Panc1 (cell line): ENCODE results near the gene LDLRAD4. TPM values are rescaled to one million over a fixed set of nuclear protein-coding genes. Genes with fewer than 3 reads are reported as not detected.
A peak's percentile ranks its signal among the peaks of the same experiment; 100 is the strongest.

Source experiments
- ATAC-seq: fragments of 200-7000 bp; cut with Tn5 transposase; 2 replicates; pipeline ENCODE4 v1.9.1; 2020; ENCODE audit warnings: mild to moderate bottlenecking, moderate library complexity
- BruUV-seq: library from RNA; stranded (reverse); fragments of 400-500 nt; replicated peaks from 2 replicates; lab custom pipeline; 2021; lab: Mats Ljungman, UMichigan
- CTCF ChIA-PET: fragments of 300-600 bp; sonication (Branson Sonifier 250); formaldehyde crosslinking; loops from one replicate; lab custom pipeline; 2022; ENCODE audit warnings: antibody characterized with exemption; lab: Charles Lee
- POLR2A ChIA-PET: fragments of 300-600 bp; sonication (Branson Sonifier 250); formaldehyde crosslinking; loops from one replicate; lab custom pipeline; 2022; ENCODE audit warnings: antibody characterized with exemption; lab: Charles Lee
- DNase-seq: peaks from one replicate; pipeline ENCODE4 v3.0.0-alpha.2; 2010; ENCODE audit warnings: low read depth, low spot score
- H3K27ac ChIP-seq: 2 replicates; pipeline ENCODE4 v1.5.1; 2011; ENCODE audit warnings: mild to moderate bottlenecking, low read length, inconsistent platforms
- H3K27me3 ChIP-seq: fragments of 200-500 bp; sonication (Bioruptor generic); 2 replicates; pipeline ENCODE4 v1.6.0; 2014; ENCODE audit warnings: low read length, inconsistent platforms; ENCODE audit not compliant: control insufficient read depth, insufficient read depth
- H3K36me3 ChIP-seq: fragments of 200-500 bp; sonication (Bioruptor generic); 2 replicates; pipeline ENCODE4 v1.5.1; 2014; ENCODE audit warnings: inconsistent platforms, mild to moderate bottlenecking, low read length, moderate library complexity; ENCODE audit not compliant: control insufficient read depth, insufficient read depth
- H3K4me1 ChIP-seq: 2 replicates; pipeline ENCODE4 v1.5.1; 2011; ENCODE audit warnings: inconsistent platforms, mild to moderate bottlenecking, low read length, moderate library complexity; ENCODE audit not compliant: control insufficient read depth, insufficient read depth
- H3K4me3 ChIP-seq, 2 experiments: 2 replicates each; pipeline ENCODE4 v1.5.1; 2011 to 2012; ENCODE audit warnings: low read depth in 2 of 2, low read length in 2 of 2, mild to moderate bottlenecking in 2 of 2, inconsistent platforms in 1 of 2, moderate library complexity in 1 of 2
- H3K9me3 ChIP-seq: fragments of 200-500 bp; sonication (Bioruptor generic); 2 replicates; pipeline ENCODE4 v1.5.1; 2014; ENCODE audit warnings: low read depth, mild to moderate bottlenecking, inconsistent platforms, low read length, moderate library complexity; ENCODE audit not compliant: control insufficient read depth, insufficient read depth
- POLR2AphosphoS5 ChIP-seq: IDR thresholded peaks from 2 replicates; pipeline ENCODE4 v1.6.1; 2012; ENCODE audit warnings: mild to moderate bottlenecking, low read depth, low read length, moderate library complexity
- SIN3A ChIP-seq: IDR thresholded peaks from 2 replicates; pipeline ENCODE4 v1.6.1; 2012; ENCODE audit warnings: low read depth, mild to moderate bottlenecking, low read length, moderate library complexity, borderline replicate concordance; ENCODE audit not compliant: insufficient read depth
- TCF7L2 ChIP-seq: IDR thresholded peaks from 2 replicates; pipeline ENCODE4 v1.6.1; 2011; ENCODE audit warnings: mild to moderate bottlenecking, low read depth, low read length, inconsistent platforms
- in situ Hi-C: cut with HindIII; loops from 2 replicates; pipeline ENCODE4 v1.10.0; 2016; ENCODE audit warnings: low sequenced_read_pairs, low pct_unique_long_range_greater_than_20kb
- intact Hi-C: fragments of 100-400 bp; cut with micrococcal nuclease; formaldehyde crosslinking; loops from one replicate; pipeline ENCODE4 v1.10.0; 2022; ENCODE audit not compliant: unreplicated experiment
- total RNA-seq: library from RNA; stranded (reverse); gene quantifications from one replicate; pipeline ENCODE4 v1.2.1, GENCODE V29; 2021; ENCODE audit not compliant: unreplicated experiment
- TF ChIP-seq, protein P1 (sequence below), 2 experiments: IDR thresholded peaks; 2 replicates each; pipeline ENCODE4 v1.6.1; 2011 to 2012; ENCODE audit warnings: low read depth in 2 of 2, control low read depth in 1 of 2, low read length in 1 of 2, mild to moderate bottlenecking in 1 of 2, moderate library complexity in 1 of 2; ENCODE audit not compliant: insufficient read depth in 1 of 2
- TF ChIP-seq, protein P2 (sequence below): fragments of 450-650 bp; IDR thresholded peaks from 2 replicates; pipeline ENCODE4 v1.5.1; 2017; ENCODE audit warnings: mild to moderate bottlenecking

Gene LDLRAD4
- total RNA-seq, 1 experiment from 2014 or later: 0.28 TPM

DNA sequence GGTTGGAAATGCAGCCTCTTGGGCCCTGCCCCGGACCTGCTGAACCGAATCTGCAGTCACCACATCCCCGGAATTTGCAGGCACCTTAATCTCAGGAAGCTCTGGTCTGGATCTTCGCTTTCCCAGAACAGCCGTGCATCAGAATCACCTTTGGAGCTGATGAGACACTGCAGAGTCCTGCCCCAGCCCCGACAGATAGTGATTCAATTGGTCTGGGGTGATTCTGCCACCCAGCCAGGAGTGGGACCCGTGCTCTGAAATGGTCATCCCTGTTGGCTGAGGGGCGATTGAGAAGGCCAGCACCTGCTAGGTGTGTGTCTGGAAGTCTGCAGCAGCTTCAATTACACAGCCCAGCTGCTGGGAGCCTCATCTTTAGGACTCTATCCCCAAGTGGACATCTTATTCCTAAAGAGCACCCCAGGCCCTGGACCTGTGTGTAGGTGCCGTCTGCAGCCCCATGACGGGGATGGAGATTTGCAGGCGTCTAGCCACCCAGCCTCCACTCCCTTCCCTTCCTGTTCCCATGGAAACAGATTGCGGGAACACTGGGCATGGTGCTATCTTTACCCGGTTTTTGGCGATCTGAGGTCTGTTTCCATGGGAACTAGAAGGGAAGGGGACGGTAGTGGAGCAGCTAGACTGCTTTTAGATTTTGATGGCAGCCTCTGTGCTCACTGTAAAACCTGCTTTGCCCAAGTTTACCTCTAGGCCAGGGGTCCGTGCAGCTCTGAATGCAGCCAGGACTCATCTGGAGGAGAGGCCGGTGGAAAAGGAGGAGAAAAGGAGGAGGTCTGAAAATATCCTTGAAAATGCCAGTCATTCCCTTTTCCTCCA lies 156.1 kb downstream of the LDLRAD4 start:
- DNase-seq: no peak
- no peaks in the 10 kb centered on the region for H3K4me1 ChIP-seq
- TF ChIP-seq POLR2AphosphoS5: no peak
- TF ChIP-seq, protein P1, sequence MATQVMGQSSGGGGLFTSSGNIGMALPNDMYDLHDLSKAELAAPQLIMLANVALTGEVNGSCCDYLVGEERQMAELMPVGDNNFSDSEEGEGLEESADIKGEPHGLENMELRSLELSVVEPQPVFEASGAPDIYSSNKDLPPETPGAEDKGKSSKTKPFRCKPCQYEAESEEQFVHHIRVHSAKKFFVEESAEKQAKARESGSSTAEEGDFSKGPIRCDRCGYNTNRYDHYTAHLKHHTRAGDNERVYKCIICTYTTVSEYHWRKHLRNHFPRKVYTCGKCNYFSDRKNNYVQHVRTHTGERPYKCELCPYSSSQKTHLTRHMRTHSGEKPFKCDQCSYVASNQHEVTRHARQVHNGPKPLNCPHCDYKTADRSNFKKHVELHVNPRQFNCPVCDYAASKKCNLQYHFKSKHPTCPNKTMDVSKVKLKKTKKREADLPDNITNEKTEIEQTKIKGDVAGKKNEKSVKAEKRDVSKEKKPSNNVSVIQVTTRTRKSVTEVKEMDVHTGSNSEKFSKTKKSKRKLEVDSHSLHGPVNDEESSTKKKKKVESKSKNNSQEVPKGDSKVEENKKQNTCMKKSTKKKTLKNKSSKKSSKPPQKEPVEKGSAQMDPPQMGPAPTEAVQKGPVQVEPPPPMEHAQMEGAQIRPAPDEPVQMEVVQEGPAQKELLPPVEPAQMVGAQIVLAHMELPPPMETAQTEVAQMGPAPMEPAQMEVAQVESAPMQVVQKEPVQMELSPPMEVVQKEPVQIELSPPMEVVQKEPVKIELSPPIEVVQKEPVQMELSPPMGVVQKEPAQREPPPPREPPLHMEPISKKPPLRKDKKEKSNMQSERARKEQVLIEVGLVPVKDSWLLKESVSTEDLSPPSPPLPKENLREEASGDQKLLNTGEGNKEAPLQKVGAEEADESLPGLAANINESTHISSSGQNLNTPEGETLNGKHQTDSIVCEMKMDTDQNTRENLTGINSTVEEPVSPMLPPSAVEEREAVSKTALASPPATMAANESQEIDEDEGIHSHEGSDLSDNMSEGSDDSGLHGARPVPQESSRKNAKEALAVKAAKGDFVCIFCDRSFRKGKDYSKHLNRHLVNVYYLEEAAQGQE (IDR thresholded peaks at IDR 0.05; ENCODE audit: insufficient read depth in 1 of 2, low read depth in 2 of 2, low read length in 1 of 2): no peak
- TF ChIP-seq TCF7L2: no peak
- TF ChIP-seq, protein P2, sequence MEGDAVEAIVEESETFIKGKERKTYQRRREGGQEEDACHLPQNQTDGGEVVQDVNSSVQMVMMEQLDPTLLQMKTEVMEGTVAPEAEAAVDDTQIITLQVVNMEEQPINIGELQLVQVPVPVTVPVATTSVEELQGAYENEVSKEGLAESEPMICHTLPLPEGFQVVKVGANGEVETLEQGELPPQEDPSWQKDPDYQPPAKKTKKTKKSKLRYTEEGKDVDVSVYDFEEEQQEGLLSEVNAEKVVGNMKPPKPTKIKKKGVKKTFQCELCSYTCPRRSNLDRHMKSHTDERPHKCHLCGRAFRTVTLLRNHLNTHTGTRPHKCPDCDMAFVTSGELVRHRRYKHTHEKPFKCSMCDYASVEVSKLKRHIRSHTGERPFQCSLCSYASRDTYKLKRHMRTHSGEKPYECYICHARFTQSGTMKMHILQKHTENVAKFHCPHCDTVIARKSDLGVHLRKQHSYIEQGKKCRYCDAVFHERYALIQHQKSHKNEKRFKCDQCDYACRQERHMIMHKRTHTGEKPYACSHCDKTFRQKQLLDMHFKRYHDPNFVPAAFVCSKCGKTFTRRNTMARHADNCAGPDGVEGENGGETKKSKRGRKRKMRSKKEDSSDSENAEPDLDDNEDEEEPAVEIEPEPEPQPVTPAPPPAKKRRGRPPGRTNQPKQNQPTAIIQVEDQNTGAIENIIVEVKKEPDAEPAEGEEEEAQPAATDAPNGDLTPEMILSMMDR: no peak
- no peak for TF ChIP-seq SIN3A
- no peak overlapping the region for H3K27ac ChIP-seq
- H3K9me3 ChIP-seq: no peaks in the 10 kb centered on the region
- no TSS peak for BruUV-seq
- H3K36me3 ChIP-seq: no peaks in the 10 kb centered on the region
- ChIA-PET POLR2A (no interaction called here), CTCF (no interaction called here)
- in situ Hi-C loops (no loop called here), intact Hi-C loops (no loop called here)
- H3K27me3 ChIP-seq: no peaks in the 10 kb centered on the region
- ATAC-seq: peak; percentile 37
- no peak overlapping the region for H3K4me3 ChIP-seq

DNA sequence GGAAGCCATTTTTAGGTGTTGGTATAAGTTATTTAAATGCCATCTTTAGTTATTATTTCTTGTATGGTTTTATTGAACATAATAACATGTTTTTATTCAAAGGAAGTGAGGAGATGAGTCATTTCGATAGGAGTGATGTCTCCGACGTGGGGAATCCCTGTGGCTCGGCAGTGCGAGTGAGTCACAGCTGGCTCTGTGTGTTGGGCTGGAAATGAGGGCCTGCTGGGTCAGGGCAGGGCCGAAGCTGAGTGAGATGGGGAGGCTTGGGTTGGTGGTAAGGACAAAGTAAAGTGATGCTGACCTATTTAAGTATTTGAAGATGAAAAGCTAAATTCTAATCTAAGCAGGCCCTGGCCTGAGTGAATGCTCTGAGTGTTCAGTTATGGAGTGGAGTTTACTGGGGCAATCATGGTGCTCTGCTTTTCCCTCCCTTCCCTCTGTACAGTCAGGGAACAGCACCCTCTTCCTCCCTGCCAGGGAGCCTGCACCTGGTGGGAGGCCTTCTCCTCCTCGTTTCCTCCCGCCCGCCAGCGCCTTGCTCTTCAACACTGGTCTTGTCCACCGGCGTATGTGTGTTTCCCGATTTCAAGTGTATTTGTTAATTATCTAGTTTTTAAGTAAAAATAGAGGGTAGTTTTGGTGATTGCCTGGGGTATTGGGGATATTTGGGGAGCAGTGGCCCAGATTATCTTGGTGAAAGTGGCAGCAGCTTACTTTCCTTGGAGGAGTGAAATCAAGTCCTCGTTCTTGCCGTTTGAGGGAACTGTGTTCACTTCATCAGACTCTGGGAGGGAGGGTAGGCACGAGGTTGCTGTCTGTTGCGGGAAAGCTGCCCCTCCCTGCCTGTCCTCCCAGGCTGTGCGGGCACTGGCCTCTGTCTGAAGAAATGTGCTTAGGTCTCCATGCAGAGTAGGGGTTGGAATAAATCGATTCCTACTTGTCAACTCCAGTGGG lies 157.0 kb downstream of the LDLRAD4 start:
- H3K9me3 ChIP-seq: no peaks in the 10 kb centered on the region
- POLR2A ChIA-PET: no interaction called here
- no peaks in the 10 kb centered on the region for H3K27me3 ChIP-seq
- in situ Hi-C loops: no loop called here
- intact Hi-C loops: no loop called here
- TF ChIP-seq SIN3A: no peak
- no peak for TF ChIP-seq POLR2AphosphoS5
- TF ChIP-seq, protein P1 (IDR thresholded peaks at IDR 0.05; ENCODE audit: insufficient read depth in 1 of 2, low read depth in 2 of 2, low read length in 1 of 2): no peak
- no peak for TF ChIP-seq TCF7L2
- TF ChIP-seq, protein P2: no peak
- no peaks in the 10 kb centered on the region for H3K4me1 ChIP-seq
- BruUV-seq: no TSS peak
- H3K4me3 ChIP-seq: no peak overlapping the region
- ATAC-seq (peak; percentile 93), DNase-seq (peak; percentile 5)
- H3K36me3 ChIP-seq: no peaks in the 10 kb centered on the region
- CTCF ChIA-PET: no interaction called here
- no peak overlapping the region for H3K27ac ChIP-seq
